Measurements from ENCODE around the gene ERCC4.

GRCh38 chr16:13896543-13897182, 23.3 kb upstream of the ERCC4 start:
- TF ChIP-seq SUZ12 (IDR thresholded peaks at IDR 0.05; ENCODE audit: extremely low read depth, insufficient read depth, insufficient read length): no peak
- no peak for TF ChIP-seq YY1 (IDR thresholded peaks at IDR 0.05; ENCODE audit: insufficient read depth, insufficient read length)

All from NT2/D1 (cell line).